Epithelial cell of prostate (primary cell): Measurements from ENCODE around the gene OCEL1.

Experiments
- DNase-seq: peaks from one replicate; pipeline ENCODE4 v3.0.0-alpha.2; 2011; ENCODE audit warnings: low read depth, low spot score
- H3K27ac ChIP-seq: fragments of 450-650 bp; 2 replicates; pipeline ENCODE4 v1.5.1; 2017; ENCODE audit warnings: mild to moderate bottlenecking

OCEL1 gene

DNA sequence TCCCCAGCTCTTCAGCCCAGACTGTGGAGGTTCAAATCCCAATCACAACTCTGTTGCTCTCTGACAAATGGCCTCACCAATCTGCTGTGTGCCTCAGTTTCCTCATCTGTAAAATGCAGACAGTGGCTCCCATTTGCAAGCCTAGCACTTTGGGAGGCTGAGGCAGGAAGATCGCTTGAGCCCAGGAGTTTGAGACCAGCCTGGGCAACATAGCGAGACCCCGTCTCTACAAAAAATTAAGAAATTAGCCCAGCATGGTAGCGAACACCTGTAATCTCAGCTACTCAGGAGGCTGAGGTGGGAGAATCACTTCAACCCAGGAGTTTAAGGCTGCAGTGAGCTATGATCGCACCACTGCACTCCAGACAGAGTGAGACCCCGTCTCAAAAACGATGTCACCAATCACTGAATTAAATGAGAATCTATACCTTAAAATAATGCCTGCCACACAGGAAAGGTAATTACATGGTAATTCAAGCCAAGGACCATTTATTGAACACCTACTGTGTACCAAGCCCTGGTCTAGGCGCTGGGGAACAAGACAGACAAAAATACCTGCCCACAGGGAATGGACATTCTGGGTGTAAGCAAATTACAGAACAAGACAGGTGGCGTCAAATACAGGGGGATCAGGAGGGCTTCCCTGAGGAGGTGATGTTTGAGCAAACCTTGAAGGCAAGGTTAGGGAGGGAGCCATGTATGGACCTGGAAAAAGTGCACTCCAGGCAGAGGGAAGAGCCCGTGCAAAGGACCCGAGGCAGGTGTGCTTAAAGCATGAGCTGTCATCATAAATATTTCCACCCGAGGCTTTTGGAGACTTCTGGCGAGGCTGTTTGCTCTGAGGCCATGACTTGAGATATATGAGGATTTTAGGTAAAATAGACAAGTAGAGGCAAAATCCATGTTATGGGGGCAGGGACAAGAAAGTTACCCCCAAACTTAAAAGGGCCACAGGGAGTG is 12.0 kb downstream of the OCEL1 start:
- H3K27ac ChIP-seq, result no peak overlapping the region
- no peak for DNase-seq

GRCh38 chr19:17240062-17240752 is 14.2 kb downstream of the OCEL1 start:
- DNase-seq, result no peak
- no peak overlapping the region for H3K27ac ChIP-seq

DNA sequence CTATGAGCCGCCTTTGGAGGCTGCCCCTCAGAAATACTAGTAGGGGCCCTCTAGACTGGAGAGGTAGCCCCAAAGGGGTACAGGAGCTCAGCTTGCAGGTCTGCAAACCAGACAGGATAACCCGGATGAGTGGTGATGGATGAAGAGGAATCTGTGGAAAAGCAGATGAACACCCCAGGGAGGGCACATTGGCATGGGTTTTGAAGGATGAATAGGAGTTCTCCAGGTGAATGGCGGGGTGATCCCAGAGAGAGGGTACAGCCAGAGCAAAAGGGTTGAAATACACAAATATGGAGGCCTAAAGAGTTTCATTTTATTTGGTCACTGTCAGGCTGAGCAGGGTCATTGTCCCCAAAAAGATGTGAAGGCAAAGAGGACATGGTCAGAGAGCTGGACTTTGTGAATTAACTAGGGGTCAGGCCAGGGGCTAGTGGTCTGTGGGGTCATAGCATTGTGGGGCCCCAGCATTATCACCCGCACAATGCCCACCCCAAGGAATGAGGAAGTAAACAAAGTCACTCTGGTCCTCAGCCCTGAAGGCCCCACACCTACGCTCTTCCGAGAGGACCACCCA is 14.9 kb downstream of the OCEL1 start:
- H3K27ac ChIP-seq, result no peak overlapping the region
- no peak for DNase-seq

DNA sequence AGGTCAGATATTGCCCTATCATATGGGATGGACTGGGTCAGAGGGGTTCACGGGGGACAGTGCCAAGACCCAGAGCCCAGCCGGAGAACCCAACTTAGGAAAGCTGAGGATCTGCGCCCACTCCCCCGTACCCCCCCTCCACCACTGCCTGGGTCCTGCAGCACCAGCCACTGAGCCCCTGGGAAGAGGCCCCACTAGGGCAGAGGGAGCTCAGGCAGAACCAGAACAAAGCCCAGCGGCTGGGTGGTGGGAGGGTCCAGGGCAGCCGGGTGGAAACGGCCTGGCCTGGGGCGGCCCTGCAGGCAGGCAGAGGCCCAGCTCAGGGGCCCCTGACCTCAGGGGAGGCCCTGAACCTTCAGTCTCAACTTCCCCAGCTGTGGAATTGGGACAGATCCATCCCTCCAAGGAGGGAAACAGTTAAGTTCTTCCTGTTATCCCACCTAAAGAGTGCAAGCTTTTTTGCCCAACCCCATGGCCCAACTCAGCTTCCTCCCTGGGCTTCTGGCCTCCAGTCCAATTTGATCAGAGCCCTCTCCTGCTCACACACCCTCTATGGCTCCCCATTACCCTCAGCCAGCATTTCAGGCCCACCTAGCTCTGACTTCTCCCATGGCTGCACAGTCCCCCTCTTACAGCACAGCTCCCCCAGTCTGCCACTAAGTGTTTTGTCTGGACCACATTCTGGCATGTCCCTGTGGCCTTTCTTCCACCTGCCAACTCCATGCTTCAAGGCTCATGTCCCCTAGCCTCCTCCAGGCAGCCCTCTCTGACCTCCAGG is 16.6 kb downstream of the OCEL1 start:
- DNase-seq, result no peak

DNA sequence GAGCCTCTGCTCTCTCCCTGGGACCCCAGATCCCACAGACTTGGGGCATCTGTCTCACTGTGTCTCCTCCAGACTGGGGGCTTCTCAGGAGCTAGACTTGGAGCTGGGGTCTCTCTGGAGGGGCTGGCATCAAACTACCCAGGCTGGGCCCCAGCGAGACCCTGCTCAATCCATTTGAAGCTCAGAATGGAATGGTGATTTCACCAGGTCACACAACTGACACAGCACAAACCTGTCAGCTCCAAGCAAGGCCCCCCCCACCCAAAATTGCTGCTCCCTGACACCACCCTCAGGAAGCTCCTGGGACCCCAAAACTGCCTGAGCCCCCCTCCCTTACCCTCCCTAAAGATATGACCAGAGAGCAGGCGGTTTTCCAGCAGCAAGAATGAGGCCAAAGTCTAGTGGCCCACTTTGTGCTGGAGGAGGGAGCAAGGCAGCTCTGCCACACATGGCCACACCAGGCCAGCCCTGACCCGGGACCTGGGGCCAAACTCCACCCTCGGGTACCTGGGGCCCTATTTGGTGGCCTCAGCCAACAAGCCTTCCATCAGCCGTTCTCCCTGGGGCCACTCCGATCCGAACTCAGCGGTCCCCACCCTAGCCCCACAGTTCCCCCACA is 17.3 kb downstream of the OCEL1 start:
- DNase-seq, result no peak
- peak overlapping the region; percentile 84 for H3K27ac ChIP-seq

More for the DNA sequence above, 16.6 kb downstream of the OCEL1 start:
- H3K27ac ChIP-seq, result peak overlapping the region; percentile 84

GRCh38 chr19:17243830-17244617 is 18.0 kb downstream of the OCEL1 start:
- H3K27ac ChIP-seq, result peak overlapping the region; percentile 84

GRCh38 chr19:17244618-17245534 is 18.9 kb downstream of the OCEL1 start:
- H3K27ac ChIP-seq, result peak overlapping the region; percentile 84
- DNase-seq, result no peak

More at GRCh38 chr19:17243830-17244617, 18.0 kb downstream of the OCEL1 start:
- no peak for DNase-seq

- H3K27ac ChIP-seq, result peak within 1 kb of the TSS; percentile 84
- no peak for DNase-seq
Measured at GRCh38 chr19:17245535-17245984, 19.5 kb downstream of the OCEL1 start, which contains the start of gene NR2F6. Gene NR2F6, minus strand, starts transcription at chr19:17245919. Its CDS starts 699 bp downstream, at chr19:17245220.

DNA sequence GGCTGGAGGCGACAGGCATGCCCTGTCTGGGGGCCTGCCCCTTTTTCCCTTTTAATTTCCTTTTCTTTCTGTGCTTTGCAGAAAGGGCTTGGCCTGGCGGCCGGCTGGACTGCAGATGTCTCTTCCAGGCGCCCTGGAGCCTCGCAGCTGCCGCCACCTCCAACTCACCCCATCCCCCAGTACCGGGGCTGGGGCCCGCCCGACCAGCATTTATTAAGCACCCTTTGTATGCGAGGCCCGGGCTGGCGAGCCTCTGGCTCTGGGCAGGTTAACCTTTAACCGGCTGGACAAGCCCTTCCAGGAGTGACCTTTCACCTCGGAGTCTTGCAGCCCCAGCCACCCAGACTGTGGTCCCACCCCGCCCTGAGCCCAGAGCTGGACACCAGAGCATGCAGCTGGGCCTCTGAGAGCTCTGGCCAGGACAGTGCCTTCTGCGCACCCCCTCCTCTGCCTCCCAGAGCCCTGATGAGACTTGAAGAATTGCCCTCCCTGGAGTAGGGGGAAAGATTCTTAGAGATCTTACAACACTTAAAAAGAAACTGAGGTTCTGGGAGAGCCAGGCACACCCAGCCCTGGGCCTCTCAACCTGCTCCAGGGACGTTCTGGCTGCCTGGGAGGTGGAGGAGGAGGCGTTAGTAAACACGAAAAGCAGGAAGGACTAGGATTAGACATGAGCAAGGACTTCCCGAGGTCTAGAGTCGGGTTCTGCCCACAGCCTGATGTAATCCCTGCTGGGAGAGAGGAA is 20.8 kb downstream of the OCEL1 start:
- DNase-seq, result no peak
- H3K27ac ChIP-seq, result peak overlapping the region; percentile 84

GRCh38 chr19:17248011-17248776 is 22.2 kb downstream of the OCEL1 start:
- no peak for DNase-seq
- peak overlapping the region; percentile 84 for H3K27ac ChIP-seq

GRCh38 chr19:17249887-17250548 is 24.0 kb downstream of the OCEL1 start:
- H3K27ac ChIP-seq, result peak overlapping the region; percentile 84
- no peak for DNase-seq

GRCh38 chr19:17254636-17255035 is 28.6 kb downstream of the OCEL1 start:
- DNase-seq, result no peak
- no peak overlapping the region for H3K27ac ChIP-seq

DNA sequence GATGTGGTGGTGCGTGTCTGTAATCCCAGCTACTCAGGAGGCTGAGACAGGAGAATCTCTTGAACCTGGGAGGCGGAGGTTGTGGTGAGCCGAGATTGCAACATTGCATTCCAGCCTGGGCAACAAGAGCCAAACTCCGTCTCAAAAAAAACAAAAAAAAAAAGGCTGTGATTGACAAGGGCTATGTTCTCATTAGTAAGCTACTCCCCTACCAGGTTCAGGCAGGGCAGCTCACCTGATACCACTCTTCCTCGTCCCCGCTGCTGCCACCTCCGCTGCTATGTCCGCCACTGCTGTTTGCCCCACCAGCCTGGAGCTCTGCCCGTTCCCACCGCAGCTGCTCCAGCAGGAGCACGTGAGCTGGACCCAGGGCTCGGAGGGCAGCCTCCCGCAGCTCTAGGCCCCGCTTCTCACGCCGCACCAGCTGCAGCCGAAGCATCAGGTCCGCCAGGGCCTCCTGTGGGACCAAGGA is 29.2 kb downstream of the OCEL1 start:
- H3K27ac ChIP-seq, result no peak overlapping the region
- DNase-seq, result no peak

- no peak for DNase-seq
- no peak overlapping the region for H3K27ac ChIP-seq
Measured at GRCh38 chr19:17256130-17256529, 30.1 kb downstream of the OCEL1 start.

DNA sequence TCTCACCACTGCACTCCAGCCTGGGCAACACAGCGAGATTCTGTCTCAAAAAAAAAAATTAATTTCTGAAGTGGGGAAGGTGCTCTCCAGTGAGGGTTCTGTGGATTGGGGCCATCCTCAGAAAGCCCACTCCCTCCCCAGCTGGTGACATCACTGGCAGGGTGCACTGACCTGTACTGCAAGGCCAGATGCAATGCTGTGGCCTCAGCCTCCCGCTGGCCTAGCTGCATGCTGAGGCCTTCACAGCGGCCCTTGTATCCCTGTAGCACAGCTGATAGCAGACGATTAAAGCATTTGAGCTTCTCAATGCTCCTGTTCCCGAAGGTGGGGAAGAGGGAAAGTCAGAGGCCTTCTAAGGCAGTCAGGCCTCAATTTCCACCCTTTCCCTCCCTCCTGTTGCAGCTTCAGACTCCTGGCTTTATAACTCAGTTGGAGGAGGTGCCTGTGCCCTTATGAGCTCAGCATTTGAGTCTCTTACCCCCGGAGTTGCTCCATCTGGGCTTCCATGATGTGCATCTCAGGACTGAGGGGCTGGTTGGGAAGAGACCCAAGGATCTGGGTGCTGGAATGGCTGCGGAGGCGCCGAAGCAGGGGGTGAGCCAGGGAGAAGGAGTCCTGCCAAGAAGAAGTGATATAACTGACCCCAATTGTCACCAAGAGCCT is 33.2 kb downstream of the OCEL1 start:
- no peak for DNase-seq

More for the DNA sequence above, 33.2 kb downstream of the OCEL1 start:
- H3K27ac ChIP-seq, result no peak overlapping the region
